Endodermal cell (in vitro differentiated cells): ENCODE data around the gene MRTFB. TPM values are rescaled to one million over a fixed set of nuclear protein-coding genes. Genes with fewer than 3 reads are reported as not detected.

ENCODE experiments used
- DNase-seq: peaks from one replicate; pipeline ENCODE4 v3.0.0-alpha.2; 2017
- H3K27ac ChIP-seq: 2 replicates; pipeline ENCODE4 v1.5.1; 2013; ENCODE audit warnings: mild to moderate bottlenecking, low read depth, low read length, moderate library complexity
- H3K27me3 ChIP-seq: 2 replicates; pipeline ENCODE4 v1.6.1; 2013; ENCODE audit warnings: mild to moderate bottlenecking, low read length, moderate library complexity; ENCODE audit not compliant: insufficient read depth, control insufficient read depth, poor library complexity, severe bottlenecking
- H3K36me3 ChIP-seq: 2 replicates; pipeline ENCODE4 v1.7.0; 2013; ENCODE audit warnings: mild to moderate bottlenecking, low read length, moderate library complexity; ENCODE audit not compliant: control insufficient read depth, insufficient read depth
- H3K4me1 ChIP-seq: one replicate; pipeline ENCODE4 v1.7.0; 2013; ENCODE audit warnings: low read length; ENCODE audit not compliant: control insufficient read depth, insufficient read depth
- H3K4me3 ChIP-seq: 2 replicates; pipeline ENCODE4 v1.5.1; 2013; ENCODE audit warnings: mild to moderate bottlenecking, low read length, moderate library complexity
- H3K9ac ChIP-seq: 2 replicates; pipeline ENCODE4 v1.6.1; 2013; ENCODE audit warnings: mild to moderate bottlenecking, low read length, moderate library complexity; ENCODE audit not compliant: poor library complexity, severe bottlenecking; ENCODE audit errors: extremely low read depth
- H3K9me3 ChIP-seq: 2 replicates; pipeline ENCODE4 v1.6.1; 2013; ENCODE audit warnings: mild to moderate bottlenecking, low read length, moderate library complexity; ENCODE audit not compliant: control insufficient read depth
- H3K27ac Mint-ChIP-seq: 2 replicates; pipeline ENCODE4 v1.8.0; 2020; ENCODE audit warnings: mixed read lengths
- H3K27me3 Mint-ChIP-seq: 2 replicates; pipeline ENCODE4 v1.8.0; 2021; ENCODE audit warnings: mild to moderate bottlenecking, mixed read lengths; ENCODE audit not compliant: insufficient read depth
- H3K36me3 Mint-ChIP-seq: 2 replicates; pipeline ENCODE4 v1.8.0; 2020; ENCODE audit warnings: low read depth, mixed read lengths
- H3K4me1 Mint-ChIP-seq: 2 replicates; pipeline ENCODE4 v1.8.0; 2020; ENCODE audit warnings: mixed read lengths
- H3K4me3 Mint-ChIP-seq: 2 replicates; pipeline ENCODE4 v1.8.0; 2020; ENCODE audit warnings: mild to moderate bottlenecking, moderate library complexity, mixed read lengths
- H3K9me3 Mint-ChIP-seq: 2 replicates; pipeline ENCODE4 v1.8.0; 2020; ENCODE audit warnings: mild to moderate bottlenecking, mixed read lengths
- CTCF ChIP-seq: fragments of 200-600 bp; sonication (generic); conservative IDR thresholded peaks from 2 replicates; pipeline ENCODE4 v1.5.0; 2021; ENCODE audit warnings: antibody characterized with exemption, mild to moderate bottlenecking
- WGBS, 2 experiments: methylation state at CpG; one replicate each; pipeline versions ENCODE4 v1.1.5 to v1.1.7; 2013; ENCODE audit warnings: missing lambda C conversion rate in 2 of 2, mixed read lengths in 1 of 2; ENCODE audit not compliant: insufficient coverage in 1 of 2, insufficient read length in 1 of 2; 5-methylcytosine and 5-hydroxymethylcytosine counted together
- total RNA-seq, 2 donors: library from RNA; stranded (reverse); fragmentation: NEBNext Ultra II Directional in 1 of 2; extraction: Animal tissue kit (Norgen Biotek cat#: 25700) in 1 of 2; gene quantifications; 2 replicates in 1 of 2; 3 replicates in 1 of 2; pipeline ENCODE4 v1.2.1, GENCODE V29; 2021

MRTFB gene
- total RNA-seq, 2 donors from 2014 or later, result 49.4 to 58.6 TPM

GRCh38 chr16:14244196-14245010 lies 173.3 kb downstream of the MRTFB start:
- WGBS, 2 experiments, result 96 to 100% methylated on average over 3 of the region's 4 CpGs
- DNase-seq, result no peak
- peak overlapping the region; percentile 37 for H3K27ac Mint-ChIP-seq
- no peak for TF ChIP-seq CTCF
- H3K27ac ChIP-seq, result no peak overlapping the region
- no peak overlapping the region for H3K4me3 ChIP-seq
- no peaks in the 10 kb centered on the region for H3K4me1 Mint-ChIP-seq
- H3K36me3 Mint-ChIP-seq, result peaks cover 68% of the 10 kb centered on the region
- no peak overlapping the region for H3K4me3 Mint-ChIP-seq
- H3K27me3 ChIP-seq, result no peaks in the 10 kb centered on the region
- no peak overlapping the region for H3K9ac ChIP-seq
- no peaks in the 10 kb centered on the region for H3K9me3 ChIP-seq
- H3K9me3 Mint-ChIP-seq, result no peaks in the 10 kb centered on the region
- H3K4me1 ChIP-seq, result no peaks in the 10 kb centered on the region
- H3K36me3 ChIP-seq, result peaks cover 89% of the 10 kb centered on the region
- H3K27me3 Mint-ChIP-seq, result no peaks in the 10 kb centered on the region

GRCh38 chr16:14248791-14249190 lies 177.7 kb downstream of the MRTFB start:
- Histone ChIP-seq H3K36me3 (peaks cover 88% of the 10 kb centered on the region), H3K4me3 (no peak overlapping the region), H3K27me3 (no peaks in the 10 kb centered on the region), H3K9ac (no peak overlapping the region), H3K4me1 (no peaks in the 10 kb centered on the region), H3K27ac (no peak overlapping the region), H3K9me3 (no peaks in the 10 kb centered on the region)
- TF ChIP-seq CTCF, result no peak
- H3K4me1 Mint-ChIP-seq, result no peaks in the 10 kb centered on the region
- 90 to 91% methylated on average over 5 of the region's 5 CpGs for WGBS, 2 experiments
- H3K4me3 Mint-ChIP-seq, result no peak overlapping the region
- peaks cover 69% of the 10 kb centered on the region for H3K36me3 Mint-ChIP-seq
- peak overlapping the region; percentile 41 for H3K27ac Mint-ChIP-seq
- no peak for DNase-seq
- no peaks in the 10 kb centered on the region for H3K27me3 Mint-ChIP-seq
- no peaks in the 10 kb centered on the region for H3K9me3 Mint-ChIP-seq

GRCh38 chr16:14249291-14250032 lies 178.3 kb downstream of the MRTFB start:
- Mint-ChIP-seq H3K4me3 (no peak overlapping the region), H3K4me1 (no peaks in the 10 kb centered on the region), H3K27me3 (no peaks in the 10 kb centered on the region), H3K9me3 (no peaks in the 10 kb centered on the region), H3K27ac (no peak overlapping the region), H3K36me3 (peaks cover 65% of the 10 kb centered on the region)
- H3K27ac ChIP-seq, result no peak overlapping the region
- no peaks in the 10 kb centered on the region for H3K9me3 ChIP-seq
- peak; percentile 93 for TF ChIP-seq CTCF
- H3K4me1 ChIP-seq, result no peaks in the 10 kb centered on the region
- H3K27me3 ChIP-seq, result no peaks in the 10 kb centered on the region
- no peak overlapping the region for H3K9ac ChIP-seq
- no peak overlapping the region for H3K4me3 ChIP-seq
- peak; percentile 79 for DNase-seq
- H3K36me3 ChIP-seq, result peaks cover 90% of the 10 kb centered on the region
- WGBS, 2 experiments, result 66 to 74% methylated on average over 3 to 7 of the region's 7 CpGs
